GM15510 (cell line): ENCODE measurements around the gene DPY19L1.

Experiments
- POLR2A ChIP-seq: IDR thresholded peaks from 3 replicates; pipeline ENCODE4 v1.6.1; 2011; ENCODE audit warnings: borderline replicate concordance; ENCODE audit not compliant: insufficient read length; ENCODE audit errors: extremely low read depth

The DPY19L1 gene

DNA sequence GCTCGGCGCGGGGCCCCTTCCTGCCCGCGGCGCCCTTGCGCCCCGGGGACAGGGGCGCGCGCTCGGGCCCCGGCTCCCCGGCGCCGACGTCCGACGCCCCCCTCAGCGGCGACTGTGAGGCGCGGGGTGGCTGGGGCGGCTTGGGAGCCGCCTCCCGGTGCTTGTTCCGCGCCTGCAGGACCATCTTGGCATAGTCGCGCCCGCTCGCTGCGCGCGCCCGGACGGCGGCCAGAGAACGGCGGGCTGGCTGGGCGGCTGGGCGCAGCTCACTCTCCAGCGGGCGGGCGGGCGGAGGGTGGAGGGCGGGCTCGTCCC, at the start of gene DPY19L1:
Gene DPY19L1, minus strand, starts transcription at position 275 of the 315 bp plus-strand sequence. Its CDS starts 91 bp downstream, at position 184.
- peak; percentile 27 for TF ChIP-seq POLR2A

DNA sequence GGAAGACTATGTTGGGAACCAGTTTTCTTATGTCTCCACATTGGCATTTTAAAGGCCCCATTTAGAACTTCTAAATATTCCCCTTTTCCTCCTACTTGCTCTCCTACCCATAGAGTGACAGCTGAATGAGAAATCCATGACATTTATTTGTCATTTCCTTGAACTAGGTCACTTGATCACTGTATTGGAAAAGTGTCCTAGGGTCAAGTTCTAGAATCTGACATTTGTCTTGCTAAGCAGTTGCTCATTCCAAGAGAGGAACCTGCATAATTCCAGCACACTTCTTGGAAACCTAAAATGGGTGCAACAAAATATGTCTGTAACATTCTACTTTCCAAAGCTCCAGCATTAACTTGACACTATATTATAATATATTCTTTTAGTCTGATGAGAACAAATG, 3.6 kb upstream of the DPY19L1 start:
- no peak for TF ChIP-seq POLR2A

DNA sequence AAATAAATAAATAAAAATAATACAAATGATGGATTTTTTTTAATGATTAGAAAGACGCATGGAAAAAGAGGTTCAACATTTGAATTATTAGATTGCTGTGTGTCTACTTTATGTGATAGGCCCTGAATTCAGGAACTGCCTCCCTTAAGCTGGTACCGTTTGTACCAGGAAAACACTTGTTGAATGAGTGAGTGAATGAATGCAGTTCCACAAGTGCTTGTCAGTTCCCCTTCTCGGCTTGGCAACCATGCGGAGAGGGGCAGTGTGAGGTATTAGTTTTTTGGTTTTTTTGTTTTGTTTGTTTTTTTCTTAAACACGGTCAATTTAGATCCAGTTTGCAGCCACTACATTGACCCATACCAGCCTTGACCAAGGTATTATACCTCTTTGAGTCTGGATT, 2.1 kb upstream of the DPY19L1 start:
- no peak for TF ChIP-seq POLR2A

DNA sequence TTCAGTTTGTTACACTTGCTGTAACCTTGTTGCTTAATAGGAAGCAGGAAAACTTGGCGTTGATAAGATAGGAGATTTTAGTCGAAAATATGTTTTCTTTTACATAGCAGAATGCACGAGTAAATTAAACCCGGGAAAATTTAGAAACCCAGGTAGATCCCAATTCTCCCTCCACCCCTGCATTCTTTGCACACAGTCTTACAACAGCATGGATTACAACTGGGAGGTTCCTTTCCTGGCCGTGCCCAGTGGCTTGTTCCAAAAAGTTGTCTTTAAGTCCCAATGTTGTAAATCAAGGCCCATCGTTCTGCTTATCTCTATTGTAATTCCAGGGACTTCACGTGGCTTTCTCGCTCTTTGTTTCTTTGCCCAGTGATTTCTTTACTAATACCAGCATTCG, 1.1 kb upstream of the DPY19L1 start:
- no peak for TF ChIP-seq POLR2A

DNA sequence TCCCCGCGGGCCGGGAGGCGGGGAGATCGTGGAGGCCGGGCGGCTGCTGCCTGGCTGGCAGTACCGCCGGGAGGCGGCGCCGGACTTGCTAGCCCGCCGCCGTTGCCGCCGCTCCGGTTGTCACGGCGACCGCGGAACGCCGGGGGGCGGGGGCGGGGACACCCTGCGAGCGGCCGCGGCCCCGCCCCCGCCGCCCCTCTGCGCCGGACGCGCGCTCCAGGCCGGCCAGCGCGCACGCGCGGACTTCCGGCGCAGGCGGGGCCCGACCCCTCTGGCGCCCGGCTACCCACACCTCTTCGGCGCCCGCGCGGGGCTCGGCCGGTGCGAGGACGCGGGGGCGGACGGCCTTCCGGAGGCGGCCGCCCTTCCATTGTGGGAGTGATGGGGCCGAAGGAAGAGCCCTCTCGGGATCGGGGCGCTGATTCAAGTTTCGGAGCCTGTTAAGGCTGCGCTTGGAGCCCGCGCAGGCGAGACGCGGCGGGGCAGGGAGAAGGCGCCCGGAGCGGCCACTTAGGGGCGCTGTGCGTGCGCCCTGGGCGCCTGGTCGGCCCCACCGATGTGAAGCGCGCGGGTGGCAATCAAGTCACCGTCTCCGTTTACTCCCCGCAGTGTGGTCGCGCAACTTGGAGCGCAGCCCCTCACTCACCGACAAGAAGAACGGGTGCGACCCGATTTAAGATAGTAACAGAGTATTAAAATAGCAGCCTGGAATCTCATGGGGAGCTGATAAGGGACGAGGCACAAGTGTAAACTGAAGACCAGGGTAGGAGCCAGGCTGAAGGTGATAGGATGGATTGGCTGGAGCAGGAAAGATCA, 449 bp upstream of the DPY19L1 start:
- TF ChIP-seq POLR2A: peak; percentile 46

DNA sequence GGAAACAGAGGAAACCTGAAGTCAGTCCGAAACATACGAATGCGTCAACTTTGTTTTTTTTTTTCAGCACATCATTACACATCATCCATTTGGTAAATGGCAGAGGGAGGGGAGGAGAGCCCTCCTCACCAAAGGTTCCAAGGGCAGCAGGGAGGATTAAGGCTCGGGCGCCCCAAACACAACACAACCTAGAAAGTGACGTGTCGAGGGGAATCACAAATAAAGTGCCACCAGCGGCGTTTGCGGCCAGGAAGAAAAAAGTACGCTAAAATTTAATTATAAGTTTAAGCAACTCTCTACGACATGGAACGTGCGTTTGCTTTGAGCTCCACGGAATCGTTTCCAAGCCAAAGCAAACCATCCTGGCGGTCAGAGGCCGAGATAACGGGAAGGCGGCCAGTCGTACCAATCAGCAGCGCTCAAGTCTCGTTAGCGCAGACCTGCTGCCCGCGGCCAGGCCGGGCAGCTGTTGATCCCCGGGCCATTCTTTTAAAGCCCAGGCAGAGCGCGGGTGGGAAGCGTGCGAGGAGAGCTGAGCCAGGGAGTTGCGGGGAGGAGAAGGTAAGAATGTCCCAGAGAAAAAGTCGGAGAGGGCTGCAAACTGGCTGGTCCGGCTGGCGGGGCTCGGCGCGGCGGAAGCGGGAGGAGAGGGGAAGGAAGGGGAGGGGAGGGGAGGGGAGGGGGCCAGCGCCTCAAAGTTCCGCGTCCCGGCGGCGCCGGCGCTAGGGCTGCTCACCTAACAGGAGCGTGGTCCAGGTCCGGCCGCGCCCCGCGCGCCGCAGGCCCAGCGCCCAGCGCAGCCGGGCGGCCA, 719 bp downstream of the DPY19L1 start:
- peak; percentile 34 for TF ChIP-seq POLR2A

DNA sequence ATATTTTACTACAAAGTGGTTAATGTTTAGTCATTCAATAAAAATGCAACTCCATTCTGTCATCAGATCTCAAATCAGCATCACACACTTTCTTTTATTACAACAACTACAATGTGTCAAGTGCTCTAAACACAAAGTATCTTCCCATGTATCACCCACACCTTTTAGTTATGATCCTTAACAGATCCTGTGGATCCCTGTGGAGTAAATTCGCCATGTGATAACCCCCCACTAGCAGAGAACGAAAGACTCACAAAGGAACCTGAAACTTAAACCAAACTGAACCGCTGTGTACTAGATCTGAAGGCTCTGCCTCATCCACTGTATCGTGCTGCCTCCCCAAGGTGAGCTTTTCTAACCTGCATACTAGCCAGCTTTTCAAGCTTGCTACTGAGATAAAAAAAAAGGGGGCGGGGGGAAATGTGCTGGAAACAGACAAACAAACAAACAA, 1.7 kb downstream of the DPY19L1 start:
- TF ChIP-seq POLR2A: no peak

DNA sequence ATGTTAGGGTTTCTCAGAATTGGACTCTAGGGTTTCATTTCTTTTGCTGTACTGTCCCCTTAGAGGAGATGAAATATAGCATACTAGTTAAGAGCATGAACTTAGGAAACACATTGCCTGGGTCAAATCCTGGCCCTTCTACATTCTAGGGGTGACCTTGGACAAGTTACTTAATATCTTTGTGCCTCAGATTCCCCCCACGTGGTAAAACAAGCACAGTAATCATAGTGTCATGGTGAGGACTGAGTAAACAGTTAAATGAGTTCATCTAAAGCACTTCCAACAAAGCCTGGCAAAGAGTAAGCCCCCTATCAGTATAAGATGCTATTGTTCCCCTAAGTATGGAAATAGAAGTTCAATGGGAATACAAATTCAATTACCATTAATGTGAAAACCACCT, 5.1 kb downstream of the DPY19L1 start:
- no peak for TF ChIP-seq POLR2A

DNA sequence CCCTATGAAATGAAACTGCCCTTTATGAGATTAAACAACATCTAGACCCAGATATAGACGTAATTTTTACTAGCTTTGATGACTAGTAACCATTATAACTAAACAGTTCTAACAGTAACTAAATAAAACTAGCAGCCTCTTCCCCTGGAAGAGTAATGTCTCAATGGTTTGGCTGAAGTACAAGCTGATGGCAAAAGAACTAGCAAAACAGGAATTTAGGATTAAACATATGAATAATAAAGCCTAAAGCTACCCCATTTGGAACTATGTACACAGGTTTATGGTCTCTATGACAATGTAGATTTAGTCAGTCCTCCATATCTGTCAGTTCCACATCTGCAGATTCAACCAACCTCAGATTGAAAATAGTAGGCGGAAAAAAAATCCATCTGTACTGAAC, 6.4 kb downstream of the DPY19L1 start:
- TF ChIP-seq POLR2A: no peak

DNA sequence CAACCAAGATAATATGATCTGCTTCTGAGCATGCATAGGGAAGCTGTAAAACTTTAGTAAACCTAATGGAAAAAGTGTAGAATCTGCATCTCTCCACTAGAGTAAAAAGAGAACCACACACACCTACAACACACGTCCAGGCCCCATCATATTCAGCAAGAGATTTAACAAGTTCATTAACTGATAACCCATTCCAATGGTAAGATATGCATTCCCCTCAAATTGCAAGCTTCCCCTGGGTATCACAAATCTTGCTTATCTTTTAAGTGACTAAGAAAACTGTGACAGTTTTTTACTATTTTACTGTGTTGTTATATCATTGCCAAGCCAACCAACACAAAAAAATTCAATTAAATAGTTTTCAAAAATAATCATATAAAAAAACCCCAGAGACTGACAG, 8.0 kb downstream of the DPY19L1 start:
- TF ChIP-seq POLR2A: no peak

DNA sequence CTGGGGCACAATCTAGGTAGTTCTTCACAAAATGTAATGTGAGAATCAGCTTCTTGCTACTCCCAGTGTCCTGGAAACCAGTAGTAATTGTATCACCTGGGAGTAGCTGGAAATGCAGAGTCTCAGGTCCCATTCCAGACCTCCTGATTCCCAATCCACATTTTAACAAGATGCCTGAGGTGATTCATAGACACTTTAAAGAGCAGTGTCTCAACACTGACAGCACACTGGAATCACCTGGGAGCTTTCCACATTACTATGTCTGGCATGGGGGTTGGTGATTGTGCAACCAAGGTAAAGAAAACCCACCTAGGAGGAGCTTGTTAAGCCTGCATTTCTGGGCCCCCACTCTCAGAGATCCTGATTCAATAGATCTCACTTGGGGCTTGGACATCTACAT, 11.1 kb downstream of the DPY19L1 start:
- no peak for TF ChIP-seq POLR2A

DNA sequence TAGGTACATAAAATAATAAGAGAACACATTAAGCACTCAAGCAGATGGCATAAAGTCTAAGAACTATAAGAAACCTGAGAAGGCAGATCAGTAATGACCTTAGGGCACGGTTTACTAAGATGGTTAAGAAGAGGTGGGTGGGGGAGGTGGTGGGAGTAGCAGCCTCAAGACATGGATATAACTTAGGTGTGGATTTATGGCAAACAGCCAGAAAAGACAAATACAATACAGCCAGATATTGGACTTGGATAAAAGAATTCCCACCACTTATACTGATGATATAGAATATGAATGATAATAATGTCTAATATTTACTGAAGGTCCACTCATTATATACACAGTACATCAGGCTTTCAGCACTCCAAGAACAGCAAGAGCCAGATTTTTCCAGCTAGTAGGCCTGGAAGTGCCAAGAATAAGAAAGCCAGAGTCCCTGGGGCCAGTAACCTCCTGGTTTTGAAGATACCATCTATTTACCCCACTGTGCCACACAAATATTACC, 11.9 kb downstream of the DPY19L1 start:
- no peak for TF ChIP-seq POLR2A

DNA sequence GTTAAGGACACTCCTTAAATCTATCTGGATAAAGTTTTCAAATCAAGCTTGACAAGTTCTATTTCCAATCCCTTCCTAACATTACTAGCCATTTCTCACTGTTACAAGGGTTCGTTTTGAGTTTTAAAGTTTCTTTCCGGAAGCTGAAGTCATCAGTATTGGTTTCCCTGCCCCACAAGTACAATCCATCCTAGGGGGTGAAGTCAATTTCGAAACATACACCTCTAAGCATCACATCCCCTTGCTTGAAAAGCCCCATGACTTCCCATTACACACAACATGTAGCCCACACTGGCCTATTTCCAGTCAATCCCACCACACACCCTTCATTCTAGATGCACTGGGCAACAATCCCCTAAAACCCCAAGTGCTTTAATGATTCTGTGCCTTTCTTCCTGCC, 13.0 kb downstream of the DPY19L1 start:
- TF ChIP-seq POLR2A: no peak

DNA sequence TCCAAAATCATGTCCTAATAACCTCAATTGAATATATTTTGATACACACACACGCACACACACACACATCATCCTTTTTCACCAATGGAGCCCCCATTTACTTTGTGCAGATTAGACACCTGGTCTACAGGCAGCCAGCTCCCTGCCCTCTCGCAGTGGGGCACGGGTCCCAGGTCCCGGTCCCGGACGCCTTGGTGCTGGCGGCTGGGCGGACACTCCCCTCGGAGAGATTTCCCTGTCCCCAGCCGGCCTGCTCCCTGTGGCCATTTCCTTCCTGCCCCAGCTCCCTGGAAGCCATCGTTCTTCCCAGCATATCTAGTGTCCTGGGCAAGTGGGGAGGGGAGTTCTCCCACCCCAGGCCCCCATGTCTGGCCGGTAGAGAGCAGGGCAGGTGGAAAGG, 14.6 kb downstream of the DPY19L1 start:
- TF ChIP-seq POLR2A: no peak

DNA sequence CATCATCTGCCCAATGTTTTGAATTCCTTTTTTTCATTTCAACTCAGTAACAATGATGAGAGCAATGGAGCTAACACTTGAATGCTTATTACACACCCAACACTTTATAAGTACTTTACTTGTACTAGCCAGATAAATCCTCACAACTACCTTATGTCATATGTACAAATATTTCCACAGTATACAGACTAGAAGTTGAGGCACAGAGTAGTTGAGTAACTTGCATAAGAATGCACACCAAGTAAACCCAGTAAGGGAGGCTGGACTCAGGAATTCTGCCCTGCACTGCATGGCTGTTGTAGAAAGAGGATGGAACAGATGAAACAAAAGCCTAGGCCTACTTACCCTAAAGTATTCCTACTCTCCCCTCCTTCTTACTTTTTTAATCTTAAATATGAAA, 15.8 kb downstream of the DPY19L1 start:
- no peak for TF ChIP-seq POLR2A

DNA sequence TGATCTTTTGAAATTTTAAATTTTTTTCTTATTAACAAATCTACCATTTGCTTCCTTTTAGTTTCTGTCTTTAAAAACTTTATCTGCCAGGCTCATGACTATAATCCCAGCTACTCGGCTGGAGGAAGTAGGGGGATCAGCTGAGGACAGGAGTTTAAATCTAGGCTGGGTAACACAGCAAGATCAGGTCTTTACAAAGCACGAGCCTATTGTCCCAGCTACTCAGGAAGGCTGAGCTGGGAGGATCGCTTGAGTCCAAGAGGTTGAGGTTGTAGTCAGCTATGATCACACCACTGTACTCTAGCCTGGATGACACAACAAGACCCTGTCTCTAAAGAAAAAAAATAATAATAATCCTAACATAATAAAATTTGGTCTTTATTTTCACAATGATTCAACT, 17.5 kb downstream of the DPY19L1 start:
- no peak for TF ChIP-seq POLR2A
